ELR (cell line): ENCODE results near the gene PPP1R12C.
"Not testable (repeated sequence)": the region's sequence is repeated elsewhere in the genome, so short reads cannot be mapped to it uniquely, and the experiment has no call there.

Source experiments
- DNase-seq: peaks from one replicate; pipeline ENCODE4 v3.0.0-alpha.2; 2015; ENCODE audit warnings: low read depth

Gene PPP1R12C

GRCh38 chr19:55071129-55071502 lies 46.3 kb downstream of the PPP1R12C start:
- DNase-seq = peak; percentile 72

GRCh38 chr19:55070466-55071128 lies 46.8 kb downstream of the PPP1R12C start:
- DNase-seq = no peak

- no peak for DNase-seq
Observed at GRCh38 chr19:55069865-55070197, 47.6 kb downstream of the PPP1R12C start.

GRCh38 chr19:55068950-55069864 lies 48.2 kb downstream of the PPP1R12C start:
- DNase-seq = peak; percentile 19

- DNase-seq = no peak
Observed at GRCh38 chr19:55067869-55068268, 49.6 kb downstream of the PPP1R12C start.

- no peak for DNase-seq
Observed at GRCh38 chr19:55066107-55066709, 51.2 kb downstream of the PPP1R12C start.

- not testable (repeated sequence) for DNase-seq
Observed at GRCh38 chr19:55065516-55065915, 51.9 kb downstream of the PPP1R12C start.

- no peak for DNase-seq
Observed at GRCh38 chr19:55063492-55063843, 54.0 kb downstream of the PPP1R12C start.

- peak; percentile 93 for DNase-seq
Observed at GRCh38 chr19:55062735-55063491, 54.5 kb downstream of the PPP1R12C start, which contains the start of gene RDH13. RDH13 (minus strand) TSS chr19:55063148; CDS start chr19:55063032, 116 bp downstream.

- DNase-seq = not testable (repeated sequence)
Observed at GRCh38 chr19:55060287-55060686, 57.1 kb downstream of the PPP1R12C start.

GRCh38 chr19:55058781-55059610 lies 58.4 kb downstream of the PPP1R12C start:
- no peak for DNase-seq

- DNase-seq = no peak
Observed at GRCh38 chr19:55056827-55057226, 60.6 kb downstream of the PPP1R12C start.

GRCh38 chr19:55053735-55054134 lies 63.7 kb downstream of the PPP1R12C start:
- DNase-seq = no peak

GRCh38 chr19:55050749-55051532 lies 66.5 kb downstream of the PPP1R12C start:
- no peak for DNase-seq

GRCh38 chr19:55048446-55048845 lies 69.0 kb downstream of the PPP1R12C start:
- no peak for DNase-seq

- no peak for DNase-seq
Observed at GRCh38 chr19:55047951-55048350, 69.5 kb downstream of the PPP1R12C start.

GRCh38 chr19:55046975-55047622 lies 70.3 kb downstream of the PPP1R12C start:
- no peak for DNase-seq

- DNase-seq = no peak
Observed at GRCh38 chr19:55044771-55045716, 72.4 kb downstream of the PPP1R12C start.

GRCh38 chr19:55044286-55044685 lies 73.2 kb downstream of the PPP1R12C start:
- DNase-seq = no peak
